Left lobe of liver (tissue), 2 donors: ENCODE measurements around the gene AP5B1. TPM values are rescaled to one million over a fixed set of nuclear protein-coding genes. Genes with fewer than 3 reads are reported as not detected.
"Not testable (repeated sequence)": the region's sequence is repeated elsewhere in the genome, so short reads cannot be mapped to it uniquely, and the experiment has no call there.

ENCODE experiments used
- ATAC-seq: fragments of 200-7000 bp; cut with Tn5 transposase; one replicate; pipeline ENCODE4 v1.9.1; 2020; ENCODE audit warnings: mild to moderate bottlenecking, moderate library complexity
- DNase-seq: peaks from one replicate; pipeline ENCODE4 v3.0.0-alpha.2; 2020; ENCODE audit warnings: low spot score
- total RNA-seq: library from RNA; stranded (reverse); gene quantifications from one replicate; pipeline ENCODE4 v1.2.1, GENCODE V29; 2021
- donor health status: DM: no; HTN: no; CAD: no; lungs with moderate emphysema.
- donor health status: DM: no; HTN: yes; CAD: no.

AP5B1 gene
- total RNA-seq, 1 donor from 2014 or later: 13.4 TPM

- DNase-seq (peak; percentile 47), ATAC-seq (no peak)
These were observed 6.1 kb downstream of the AP5B1 start for GRCh38 chr11:65774525-65775306.

- ATAC-seq (no peak), DNase-seq (peak; percentile 37)
These were observed 6.9 kb downstream of the AP5B1 start for GRCh38 chr11:65773784-65774411.

- DNase-seq (no peak), ATAC-seq (no peak)
These were observed 9.1 kb downstream of the AP5B1 start for GRCh38 chr11:65771589-65772112.

GRCh38 chr11:65770951-65771567 is 9.7 kb downstream of the AP5B1 start:
- no peak for DNase-seq
- no peak for ATAC-seq

- DNase-seq, ATAC-seq: not testable (repeated sequence)
These were observed 13.0 kb downstream of the AP5B1 start for GRCh38 chr11:65767806-65768205.

- ATAC-seq: no peak
- DNase-seq: no peak
These were observed 13.4 kb downstream of the AP5B1 start for GRCh38 chr11:65767406-65767805.

GRCh38 chr11:65766535-65766934 is 14.2 kb downstream of the AP5B1 start:
- ATAC-seq (no peak), DNase-seq (no peak)

GRCh38 chr11:65764434-65764833 is 16.3 kb downstream of the AP5B1 start:
- DNase-seq (no peak), ATAC-seq (no peak)

- not testable (repeated sequence) for ATAC-seq, DNase-seq
These were observed 18.0 kb downstream of the AP5B1 start for GRCh38 chr11:65762816-65763215.

- not testable (repeated sequence) for DNase-seq
These were observed 18.6 kb downstream of the AP5B1 start for GRCh38 chr11:65762169-65762568.

GRCh38 chr11:65745049-65745448 is 35.7 kb downstream of the AP5B1 start:
- DNase-seq: no peak
- ATAC-seq: no peak

More at GRCh38 chr11:65762169-65762568, 18.6 kb downstream of the AP5B1 start:
- not testable (repeated sequence) for ATAC-seq

- ATAC-seq (no peak), DNase-seq (no peak)
These were observed 36.1 kb downstream of the AP5B1 start for GRCh38 chr11:65744699-65745042.

GRCh38 chr11:65744026-65744698 is 36.6 kb downstream of the AP5B1 start:
- DNase-seq (no peak), ATAC-seq (peak; percentile 84)

- DNase-seq (no peak), ATAC-seq (no peak)
These were observed 37.1 kb downstream of the AP5B1 start for GRCh38 chr11:65743681-65744025.

GRCh38 chr11:65742353-65742752 is 38.4 kb downstream of the AP5B1 start:
- ATAC-seq: peak; percentile 92

GRCh38 chr11:65741185-65741584 is 39.6 kb downstream of the AP5B1 start:
- ATAC-seq (no peak), DNase-seq (no peak)

More at GRCh38 chr11:65742353-65742752, 38.4 kb downstream of the AP5B1 start:
- DNase-seq: no peak

- ATAC-seq (no peak), DNase-seq (no peak)
These were observed 41.8 kb downstream of the AP5B1 start for GRCh38 chr11:65739022-65739421.

- ATAC-seq (no peak), DNase-seq (no peak)
These were observed 44.0 kb downstream of the AP5B1 start for GRCh38 chr11:65736810-65737209.

- ATAC-seq, DNase-seq: not testable (repeated sequence)
These were observed 45.7 kb downstream of the AP5B1 start for GRCh38 chr11:65735111-65735510.

- no peak for DNase-seq
- no peak for ATAC-seq
These were observed 50.3 kb downstream of the AP5B1 start for GRCh38 chr11:65730461-65730860.

GRCh38 chr11:65727865-65728264 is 52.9 kb downstream of the AP5B1 start:
- ATAC-seq (no peak), DNase-seq (no peak)
